OCI-LY7 (cell line): ENCODE measurements around the gene MCL1. TPM values are rescaled to one million over a fixed set of nuclear protein-coding genes. Genes with fewer than 3 reads are reported as not detected.
A peak's percentile ranks its signal among the peaks of the same experiment; 100 is the strongest.
"Not testable (repeated sequence)": the region's sequence is repeated elsewhere in the genome, so short reads cannot be mapped to it uniquely, and the experiment has no call there.

Experiments
- BruUV-seq: library from RNA; stranded (reverse); fragments of 400-500 nt; replicated peaks from 2 replicates; lab custom pipeline; 2021; lab: Mats Ljungman, UMichigan
- CTCF ChIA-PET: fragments of 300-600 bp; sonication (Branson Sonifier 250); formaldehyde crosslinking; loops from one replicate; lab custom pipeline; 2022; ENCODE audit warnings: antibody characterized with exemption; ENCODE audit not compliant: unreplicated experiment; lab: Charles Lee
- POLR2A ChIA-PET: fragments of 300-600 bp; sonication (Branson Sonifier 250); formaldehyde crosslinking; loops from one replicate; lab custom pipeline; 2022; ENCODE audit warnings: antibody characterized with exemption; lab: Charles Lee
- DNase-seq: peaks from one replicate; pipeline ENCODE4 v3.0.0-alpha.2; 2015; ENCODE audit warnings: low spot score
- H2AFZ ChIP-seq: fragments of 200-600 bp; sonication (generic), shearing (Covaris generic); 2 replicates; pipeline ENCODE4 v1.6.1; 2014; ENCODE audit warnings: mild to moderate bottlenecking, antibody characterized with exemption, low read length, moderate library complexity
- H3K27ac ChIP-seq: fragments of 200-600 bp; sonication (generic); 2 replicates; pipeline ENCODE4 v1.5.1; 2014; ENCODE audit warnings: mixed run types, low read depth, mild to moderate bottlenecking, moderate library complexity, low read length, inconsistent platforms; ENCODE audit not compliant: poor library complexity, severe bottlenecking
- H3K36me3 ChIP-seq: fragments of 200-600 bp; sonication (generic); 2 replicates; pipeline ENCODE4 v1.6.1; 2014; ENCODE audit warnings: mild to moderate bottlenecking, antibody characterized with exemption, low read length, moderate library complexity, mixed read lengths; ENCODE audit not compliant: insufficient read depth
- H3K4me1 ChIP-seq: fragments of 200-600 bp; sonication (generic); 2 replicates; pipeline ENCODE4 v1.5.1; 2014; ENCODE audit warnings: mild to moderate bottlenecking, low read length; ENCODE audit not compliant: insufficient read depth, poor library complexity, severe bottlenecking
- H3K4me2 ChIP-seq: fragments of 200-600 bp; sonication (generic); 2 replicates; pipeline ENCODE4 v1.6.1; 2014; ENCODE audit warnings: mild to moderate bottlenecking, low read length
- H3K4me3 ChIP-seq: fragments of 200-600 bp; sonication (generic); 2 replicates; pipeline ENCODE4 v1.5.1; 2014; ENCODE audit warnings: mild to moderate bottlenecking, low read depth, low read length; ENCODE audit not compliant: poor library complexity, severe bottlenecking
- H3K79me2 ChIP-seq: fragments of 200-600 bp; sonication (generic); 2 replicates; pipeline ENCODE4 v1.6.1; 2016; ENCODE audit warnings: low read depth, mild to moderate bottlenecking, low read length, moderate library complexity, mixed read lengths; ENCODE audit not compliant: insufficient read depth
- H3K9me2 ChIP-seq: fragments of 200-600 bp; sonication (generic); 2 replicates; pipeline ENCODE4 v1.6.1; 2016; ENCODE audit warnings: mild to moderate bottlenecking, low read length, mixed read lengths; ENCODE audit not compliant: insufficient read depth
- H3K9me3 ChIP-seq: fragments of 200-600 bp; sonication (generic); 2 replicates; pipeline ENCODE4 v1.6.1; 2014; ENCODE audit warnings: mild to moderate bottlenecking, mixed run types, low read length, mixed read lengths
- H4K20me1 ChIP-seq: fragments of 200-600 bp; sonication (generic); 2 replicates; pipeline ENCODE4 v1.6.1; 2014; ENCODE audit warnings: mild to moderate bottlenecking, antibody characterized with exemption, low read length, moderate library complexity, mixed read lengths; ENCODE audit not compliant: insufficient read depth
- CTCF ChIP-seq: fragments of 200-600 bp; sonication (generic); conservative IDR thresholded peaks from 2 replicates; pipeline ENCODE4 v1.5.1; 2014; ENCODE audit warnings: mild to moderate bottlenecking, antibody characterized with exemption, low read length, moderate library complexity, mixed read lengths
- EZH2phosphoT487 ChIP-seq: fragments of 200-600 bp; sonication (generic); IDR thresholded peaks from 2 replicates; pipeline ENCODE4 v1.6.1; 2018; ENCODE audit warnings: low read depth, borderline replicate concordance, mild to moderate bottlenecking, mixed run types, antibody characterized with exemption, low read length, moderate library complexity, mixed read lengths
- intact Hi-C: fragments of 100-400 bp; cut with micrococcal nuclease; formaldehyde crosslinking; loops from one replicate; pipeline ENCODE4 v1.10.0; 2022; ENCODE audit not compliant: unreplicated experiment
- total RNA-seq, 2 experiments: library from RNA; depleted of rRNA in 1 of 2; stranded (reverse); fragments of >200 nt in 1 of 2; shearing (Covaris generic) in 1 of 2; gene quantifications; 2 replicates each; pipeline ENCODE4 v1.2.3, GENCODE V29; 2014 to 2022

Gene MCL1
- total RNA-seq, 2 experiments from 2014 or later = 102 to 157 TPM

- CTCF ChIA-PET = interaction anchor here (1.3 to 1.9 kb wide), 2 partner anchors 11 to 14 kb away, joined by 3 to 7 read pairs; no protein-coding TSS in a partner anchor
- intact Hi-C loops = no loop called here
- peaks cover 50% of the 10 kb centered on the region for H4K20me1 ChIP-seq
- H3K4me1 ChIP-seq = peaks cover 65% of the 10 kb centered on the region
- TF ChIP-seq EZH2phosphoT487 = no peak
- no peak for TF ChIP-seq CTCF
- BruUV-seq = no TSS peak
- DNase-seq = no peak
- H3K9me2 ChIP-seq = no peaks in the 10 kb centered on the region
- H3K4me2 ChIP-seq = peak overlapping the region; percentile 99
- peak overlapping the region; percentile 85 for H3K27ac ChIP-seq
- H3K79me2 ChIP-seq = peaks cover 95% of the 10 kb centered on the region
- POLR2A ChIA-PET = interaction anchor here (13.8 kb wide), 1 partner anchor 10 kb away, joined by 260 read pairs; no protein-coding TSS in a partner anchor
- H3K4me3 ChIP-seq = peak overlapping the region; percentile 99
- H3K36me3 ChIP-seq = peaks cover 98% of the 10 kb centered on the region
- H3K9me3 ChIP-seq = no peaks in the 10 kb centered on the region
- H2AFZ ChIP-seq = no peak overlapping the region
Observed at GRCh38 chr1:150574260-150575071, 4.9 kb downstream of the MCL1 start.

GRCh38 chr1:150573648-150574071 is 5.8 kb downstream of the MCL1 start:
- H3K36me3 ChIP-seq = peaks cover 91% of the 10 kb centered on the region
- H2AFZ ChIP-seq, BruUV-seq, DNase-seq, CTCF ChIA-PET, H3K9me2 ChIP-seq, H3K9me3 ChIP-seq, intact Hi-C loops: not testable (repeated sequence)
- peaks cover 91% of the 10 kb centered on the region for H3K79me2 ChIP-seq
- H3K4me1 ChIP-seq = peaks cover 73% of the 10 kb centered on the region
- H3K4me3 ChIP-seq = peak overlapping the region; percentile 49
- H3K4me2 ChIP-seq = peak overlapping the region; percentile 99
- POLR2A ChIA-PET = interaction anchor here (13.8 kb wide), 1 partner anchor 10 kb away, joined by 260 read pairs; no protein-coding TSS in a partner anchor
- H3K27ac ChIP-seq = peak overlapping the region; percentile 85
- H4K20me1 ChIP-seq = peaks cover 44% of the 10 kb centered on the region

- Histone ChIP-seq H3K4me3 (peak overlapping the region; percentile 49), H2AFZ (no peak overlapping the region), H4K20me1 (peaks cover 39% of the 10 kb centered on the region), H3K36me3 (peaks cover 86% of the 10 kb centered on the region), H3K79me2 (peaks cover 88% of the 10 kb centered on the region), H3K9me3 (no peaks in the 10 kb centered on the region), H3K9me2 (no peaks in the 10 kb centered on the region), H3K27ac (peak overlapping the region; percentile 85), H3K4me1 (peaks cover 79% of the 10 kb centered on the region), H3K4me2 (peak overlapping the region; percentile 99)
- POLR2A ChIA-PET = interaction anchor here (13.8 kb wide), 1 partner anchor 9 kb away, joined by 260 read pairs; no protein-coding TSS in a partner anchor
- CTCF ChIA-PET = interaction anchor here (0.8 kb wide), 1 partner anchor 9 kb away, joined by 5 read pairs; no protein-coding TSS in a partner anchor
- no TSS peak for BruUV-seq
- intact Hi-C loops = no loop called here
- TF ChIP-seq EZH2phosphoT487 (no peak), CTCF (no peak)
- DNase-seq = peak; percentile 60
Observed at GRCh38 chr1:150572918-150573647, 6.3 kb downstream of the MCL1 start.
